Upper lobe of left lung (tissue), 4 donors: ENCODE data around the gene PDXK.

Experiments
- CTCF ChIP-seq, 6 experiments: fragments of 450-650 bp in 4 of 6; fragments of 200-600 bp in 2 of 6; sonication (generic) in 2 of 6; IDR thresholded peaks; one replicate each; pipeline ENCODE4 v1.5.1; 2016 to 2019; ENCODE audit warnings: antibody characterized with exemption in 6 of 6
- POLR2A ChIP-seq, 4 donors: fragments of 450-650 bp; IDR thresholded peaks; one replicate each; pipeline ENCODE4 v1.5.1; 2016 to 2017; ENCODE audit warnings: antibody characterized with exemption in 4 of 4, mild to moderate bottlenecking in 2 of 4
- POLR2AphosphoS5 ChIP-seq, 2 donors: sonication (generic); formaldehyde crosslinking; IDR thresholded peaks; one replicate each; pipeline ENCODE4 v1.5.1; 2017; ENCODE audit warnings: antibody characterized with exemption in 2 of 2

- TF ChIP-seq CTCF (IDR thresholded peaks at IDR 0.05), result no peak
- no peak for TF ChIP-seq POLR2AphosphoS5 (IDR thresholded peaks at IDR 0.05)
- no peak for TF ChIP-seq POLR2A (IDR thresholded peaks at IDR 0.05)
Observed at GRCh38 chr21:43751955-43752591, 33.1 kb downstream of the PDXK start.
